Upper lobe of left lung (tissue), 6 donors: ENCODE results near the gene SH2B3. TPM values are rescaled to one million over a fixed set of nuclear protein-coding genes. Genes with fewer than 3 reads are reported as not detected.

Experiments used
- ATAC-seq, 2 donors: fragments of 200-7000 bp; cut with Tn5 transposase; one replicate each; pipeline ENCODE4 v1.9.1; 2022; ENCODE audit warnings: mild to moderate bottlenecking in 2 of 2, moderate library complexity in 2 of 2; ENCODE audit not compliant: low FRiP score in 2 of 2
- DNase-seq, 2 donors: peaks; one replicate each; pipeline ENCODE4 v3.0.0-alpha.2; 2019 to 2020
- H3K27ac ChIP-seq, 4 donors: fragments of 200-600 bp; sonication (generic); one replicate each; pipeline ENCODE4 v1.5.1; 2016 to 2019
- H3K27me3 ChIP-seq, 4 donors: fragments of 200-600 bp; sonication (generic); one replicate each; pipeline ENCODE4 v1.5.1; 2017 to 2019
- H3K36me3 ChIP-seq, 4 donors: fragments of 200-600 bp; sonication (generic); one replicate each; pipeline ENCODE4 v1.5.1; 2016 to 2019
- H3K4me1 ChIP-seq, 4 donors: fragments of 200-600 bp; sonication (generic); one replicate each; pipeline ENCODE4 v1.5.1; 2018 to 2019
- H3K4me3 ChIP-seq, 4 donors: fragments of 200-600 bp; sonication (generic); one replicate each; pipeline ENCODE4 v1.5.1; 2017 to 2019; ENCODE audit warnings: mild to moderate bottlenecking in 2 of 4, moderate library complexity in 1 of 4
- H3K9me3 ChIP-seq, 4 donors: fragments of 200-600 bp; sonication (generic); one replicate each; pipeline ENCODE4 v1.5.1; 2018 to 2019
- CTCF ChIP-seq, 6 experiments: fragments of 450-650 bp in 4 of 6; fragments of 200-600 bp in 2 of 6; sonication (generic) in 2 of 6; IDR thresholded peaks; one replicate each; pipeline ENCODE4 v1.5.1; 2016 to 2019; ENCODE audit warnings: antibody characterized with exemption in 6 of 6
- EP300 ChIP-seq, 4 donors: sonication (generic); formaldehyde crosslinking; IDR thresholded peaks; one replicate each; pipeline ENCODE4 v1.5.1; 2017; ENCODE audit warnings: antibody characterized with exemption in 4 of 4, control low read depth in 2 of 4
- POLR2A ChIP-seq, 4 donors: fragments of 450-650 bp; IDR thresholded peaks; one replicate each; pipeline ENCODE4 v1.5.1; 2016 to 2017; ENCODE audit warnings: antibody characterized with exemption in 4 of 4, mild to moderate bottlenecking in 2 of 4
- POLR2AphosphoS5 ChIP-seq, 2 donors: sonication (generic); formaldehyde crosslinking; IDR thresholded peaks; one replicate each; pipeline ENCODE4 v1.5.1; 2017; ENCODE audit warnings: antibody characterized with exemption in 2 of 2
- WGBS, 2 donors: methylation state at CpG; one replicate each; pipeline ENCODE4 v1.1.5; 2017 to 2018; 5-methylcytosine and 5-hydroxymethylcytosine counted together
- total RNA-seq, 6 donors: library from RNA; depleted of rRNA in 4 of 6; stranded (reverse); fragments of >200 nt in 4 of 6; gene quantifications; one replicate each; pipeline versions ENCODE4 v1.1.0 to v1.2.1, GENCODE V29; 2016 to 2021
- donor health status: DM: no; HTN: no; CAD: no; lungs with moderate emphysema.
- donor health status: DM: no; HTN: yes; CAD: no; lungs with severe emphysema.

SH2B3 gene
- total RNA-seq, 6 donors from 2014 or later: 24.8 to 128 (median 52.5) TPM

GRCh38 chr12:111366075-111366474 is 39.6 kb upstream of the SH2B3 start:
- no peaks in the 10 kb centered on the region for H3K27me3 ChIP-seq
- WGBS, 2 donors: 96 to 97% methylated on average over 10 of the region's 10 CpGs
- H3K27ac ChIP-seq: no peak overlapping the region
- no peaks in the 10 kb centered on the region for H3K9me3 ChIP-seq
- DNase-seq (no peak), ATAC-seq (no peak)
- H3K4me1 ChIP-seq: peaks cover 15 to 35% (median 28%) of the 10 kb centered on the region in 4 donors
- H3K4me3 ChIP-seq: no peak overlapping the region
- no peak for TF ChIP-seq CTCF (IDR thresholded peaks at IDR 0.05)
- TF ChIP-seq POLR2AphosphoS5 (IDR thresholded peaks at IDR 0.05): no peak
- no peak for TF ChIP-seq EP300 (IDR thresholded peaks at IDR 0.05)
- H3K36me3 ChIP-seq: peaks cover 0 to 20% (median 7%) of the 10 kb centered on the region in 4 donors

- WGBS, 2 donors: 88 to 97% methylated on average over 2 of the region's 2 CpGs
Observed at GRCh38 chr12:111366583-111366982, 39.1 kb upstream of the SH2B3 start.

GRCh38 chr12:111367661-111368221 is 38.0 kb upstream of the SH2B3 start:
- Histone ChIP-seq H3K4me1 (peaks cover 15 to 24% (median 22%) of the 10 kb centered on the region in 4 donors), H3K9me3 (no peaks in the 10 kb centered on the region), H3K36me3 (peaks cover 0 to 13% (median 4%) of the 10 kb centered on the region in 4 donors), H3K27me3 (no peaks in the 10 kb centered on the region), H3K27ac (peak overlapping the region; percentile 16 to 82 (median 52)), H3K4me3 (peak overlapping the region; percentile 60 to 91 (median 84))
- TF ChIP-seq EP300 (IDR thresholded peaks at IDR 0.05): no peak
- TF ChIP-seq CTCF (IDR thresholded peaks at IDR 0.05): no peak
- TF ChIP-seq POLR2AphosphoS5 (IDR thresholded peaks at IDR 0.05): no peak
- TF ChIP-seq POLR2A (IDR thresholded peaks at IDR 0.05): no peak
- ATAC-seq (no peak), DNase-seq (no peak)
- 39 to 46% methylated on average over 6 to 7 of the region's 7 CpGs for WGBS, 2 donors

More at GRCh38 chr12:111366583-111366982, 39.1 kb upstream of the SH2B3 start:
- Histone ChIP-seq H3K27me3 (no peaks in the 10 kb centered on the region), H3K9me3 (no peaks in the 10 kb centered on the region), H3K4me1 (peaks cover 15 to 30% (median 27%) of the 10 kb centered on the region in 4 donors), H3K36me3 (peaks cover 0 to 20% (median 7%) of the 10 kb centered on the region in 4 donors), H3K4me3 (no peak overlapping the region), H3K27ac (no peak overlapping the region)
- TF ChIP-seq POLR2A (IDR thresholded peaks at IDR 0.05): no peak
- TF ChIP-seq EP300 (IDR thresholded peaks at IDR 0.05): no peak
- TF ChIP-seq POLR2AphosphoS5 (IDR thresholded peaks at IDR 0.05): no peak
- no peak for TF ChIP-seq CTCF (IDR thresholded peaks at IDR 0.05)
- DNase-seq (no peak), ATAC-seq (no peak)

- Histone ChIP-seq H3K36me3 (peaks cover 0 to 8% (median 2%) of the 10 kb centered on the region in 4 donors), H3K4me1 (peaks cover 15 to 24% (median 22%) of the 10 kb centered on the region in 4 donors), H3K4me3 (peak overlapping the region; percentile 60 to 91 (median 84)), H3K27me3 (no peaks in the 10 kb centered on the region), H3K9me3 (no peaks in the 10 kb centered on the region), H3K27ac (peak overlapping the region; percentile 26 to 82 (median 70))
- DNase-seq: peak in 1 of 2 donors; percentile 74
- TF ChIP-seq POLR2AphosphoS5 (IDR thresholded peaks at IDR 0.05) (no peak), EP300 (IDR thresholded peaks at IDR 0.05) (no peak), POLR2A (IDR thresholded peaks at IDR 0.05) (no peak), CTCF (IDR thresholded peaks at IDR 0.05) (no peak)
- 0 to 6% methylated on average over 5 to 12 of the region's 18 CpGs for WGBS, 2 donors
- peak in 1 of 2 donors; percentile 54 for ATAC-seq
Observed at GRCh38 chr12:111368291-111368787, 37.4 kb upstream of the SH2B3 start.
